GM18505 (cell line): ENCODE results near the gene ADAM15.

Source experiments
- ATAC-seq: cut with Tn5 transposase; IDR thresholded peaks from one replicate; pipeline ENCODE4 v1.9.1; 2021; ENCODE audit not compliant: unreplicated experiment
- POLR2A ChIP-seq: IDR thresholded peaks from 4 replicates; pipeline ENCODE4 v1.6.1; 2011; ENCODE audit warnings: borderline replicate concordance; ENCODE audit not compliant: insufficient read depth, insufficient read length; ENCODE audit errors: extremely low read depth

ADAM15 gene

DNA sequence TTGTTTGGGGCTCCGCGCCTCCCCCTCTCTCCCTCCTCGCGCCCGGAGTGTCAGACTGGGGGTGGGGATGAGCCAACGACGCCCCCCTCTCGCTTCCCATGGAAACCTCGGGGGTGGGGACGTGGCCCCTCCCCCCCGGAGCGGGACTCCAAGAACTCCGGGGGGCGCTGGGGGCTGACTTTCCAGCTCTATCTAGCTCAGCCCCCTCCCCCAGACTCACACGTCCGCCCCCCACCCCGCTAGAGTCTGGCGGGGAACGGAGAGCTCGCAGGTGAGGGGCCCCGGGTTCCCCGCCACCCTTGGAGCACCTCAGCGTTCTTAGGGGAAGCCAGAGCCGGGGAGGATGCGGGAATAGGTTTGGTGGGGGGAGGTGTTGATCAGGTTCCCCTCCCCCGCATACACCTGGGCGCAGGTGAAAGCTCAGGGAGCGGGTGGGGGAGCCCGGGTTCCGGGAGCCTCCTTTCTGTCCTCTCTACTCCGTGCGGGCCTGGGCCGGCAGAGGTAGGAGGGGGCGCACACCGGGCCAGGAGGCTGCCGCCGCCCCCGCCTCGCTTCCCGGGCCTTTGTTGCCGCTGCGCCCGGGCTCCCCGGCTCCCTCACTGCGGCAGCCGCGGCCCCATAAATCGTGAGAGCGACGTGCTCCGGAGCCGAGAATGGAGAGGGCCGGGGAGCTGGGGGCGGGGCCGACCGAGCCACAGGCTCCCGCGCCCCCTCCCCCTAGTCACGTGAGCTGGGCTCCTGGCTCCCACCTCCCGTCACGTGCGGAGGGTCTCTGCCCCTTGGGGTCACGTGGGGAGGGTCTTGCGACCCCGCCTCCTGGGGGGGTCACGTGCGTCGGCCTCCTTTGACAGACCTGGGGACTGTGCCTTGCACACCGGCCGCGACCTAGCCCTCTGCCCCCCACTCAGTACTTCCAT, 29.5 kb downstream of the ADAM15 start:
- TF ChIP-seq POLR2A = no peak
- no peak for ATAC-seq

DNA sequence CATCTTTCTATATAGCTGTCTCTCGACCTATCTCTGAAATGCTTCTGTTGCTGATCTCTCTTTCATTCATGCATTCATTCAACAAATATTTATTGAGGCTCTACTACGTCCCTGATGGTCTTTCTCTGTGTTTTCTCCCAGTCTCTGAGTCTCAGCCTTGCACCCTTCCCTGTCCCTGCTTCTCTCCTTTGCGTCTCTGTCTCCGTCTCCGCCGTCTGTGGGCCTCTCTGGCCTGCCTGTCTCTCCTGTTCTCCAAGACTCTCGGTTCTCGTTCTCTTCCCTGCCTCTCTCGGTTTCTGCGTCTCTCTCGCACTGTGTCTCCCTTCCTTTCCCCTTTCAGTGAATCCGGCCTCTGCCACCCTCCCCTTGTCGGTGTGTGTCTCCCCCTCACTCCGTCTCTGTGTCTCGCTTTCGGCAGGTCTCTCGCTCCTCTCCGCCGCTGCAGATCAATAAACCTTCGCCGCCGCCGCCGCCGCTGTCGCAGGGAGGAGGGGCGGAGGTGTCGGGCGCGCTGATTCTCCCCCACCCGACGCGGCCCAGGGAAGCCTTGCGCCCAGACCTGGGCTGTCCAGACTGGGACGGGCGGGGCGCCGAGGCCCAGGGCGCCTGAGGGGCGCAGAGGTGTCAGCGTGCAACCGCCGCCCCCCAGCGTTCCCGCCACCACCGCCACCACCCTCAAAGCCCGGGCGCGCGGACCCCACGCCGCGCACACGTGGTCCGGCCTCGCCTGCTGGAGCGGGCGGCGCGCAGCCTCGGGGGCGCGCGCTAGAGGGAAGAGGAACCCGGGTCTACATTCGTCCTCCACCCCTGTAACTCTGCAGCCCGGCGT, 30.6 kb downstream of the ADAM15 start:
- no peak for TF ChIP-seq POLR2A
- ATAC-seq = no peak

DNA sequence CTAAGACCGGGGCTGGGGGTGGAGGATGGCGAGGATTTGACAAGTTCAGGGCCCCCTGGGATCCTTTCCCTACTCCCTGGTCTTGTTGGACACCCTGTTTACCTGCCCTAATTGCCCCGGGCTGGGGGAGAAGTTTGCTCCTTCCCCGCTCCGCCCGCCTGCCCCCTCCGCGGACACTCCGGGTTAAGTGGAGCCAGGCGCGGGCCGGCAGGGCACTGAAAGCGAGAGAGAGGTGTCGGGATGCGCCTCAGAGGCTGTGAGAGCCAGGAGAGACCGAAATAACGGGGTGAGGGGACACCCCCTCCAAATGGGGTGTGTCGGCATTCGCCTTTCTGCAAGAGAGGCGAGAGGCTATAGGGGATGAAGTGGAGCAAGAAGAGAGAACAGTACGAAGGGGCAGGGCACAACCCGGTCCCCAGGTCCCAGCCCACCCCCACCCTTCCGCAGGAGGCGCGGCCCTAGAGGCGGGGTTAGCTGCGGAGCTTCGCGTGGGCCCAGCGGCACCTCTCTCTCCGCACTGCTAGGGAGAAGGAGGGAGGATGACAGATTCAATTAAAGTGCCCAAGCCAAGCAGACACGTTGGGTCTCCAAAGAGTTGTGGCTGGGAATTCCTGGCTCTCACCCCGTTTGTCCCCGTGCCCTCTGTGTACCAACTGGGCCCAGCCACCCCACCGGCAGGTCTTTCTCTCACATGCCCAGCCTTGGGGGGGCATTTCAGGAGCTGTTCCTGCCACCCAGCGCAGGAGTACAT, 31.4 kb downstream of the ADAM15 start:
- no peak for TF ChIP-seq POLR2A
- no peak for ATAC-seq

DNA sequence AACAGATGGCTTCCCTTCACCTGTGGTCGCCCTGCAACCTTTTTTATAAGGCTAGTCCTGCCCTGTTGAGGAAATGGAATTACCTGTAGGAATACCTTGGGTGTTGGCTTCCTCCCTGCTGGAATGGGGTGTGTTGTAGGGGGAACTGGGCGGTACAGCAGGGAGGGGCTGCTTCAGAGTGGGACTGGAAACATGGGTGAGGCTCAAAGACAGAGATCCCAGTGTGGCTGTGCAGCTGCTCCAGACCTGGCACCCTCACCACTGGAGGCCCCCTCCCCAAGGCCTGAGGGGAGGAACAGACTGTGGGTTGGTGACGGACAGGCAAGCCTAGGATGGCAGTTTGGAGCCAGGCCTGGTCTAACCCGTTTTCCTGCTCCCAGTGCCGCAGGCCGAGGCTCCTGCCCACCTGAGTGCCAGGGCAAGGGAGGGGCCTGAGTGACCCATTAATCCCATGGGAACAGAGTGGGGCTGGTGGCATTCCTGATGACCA, 32.0 kb downstream of the ADAM15 start:
- TF ChIP-seq POLR2A = no peak
- ATAC-seq = no peak

DNA sequence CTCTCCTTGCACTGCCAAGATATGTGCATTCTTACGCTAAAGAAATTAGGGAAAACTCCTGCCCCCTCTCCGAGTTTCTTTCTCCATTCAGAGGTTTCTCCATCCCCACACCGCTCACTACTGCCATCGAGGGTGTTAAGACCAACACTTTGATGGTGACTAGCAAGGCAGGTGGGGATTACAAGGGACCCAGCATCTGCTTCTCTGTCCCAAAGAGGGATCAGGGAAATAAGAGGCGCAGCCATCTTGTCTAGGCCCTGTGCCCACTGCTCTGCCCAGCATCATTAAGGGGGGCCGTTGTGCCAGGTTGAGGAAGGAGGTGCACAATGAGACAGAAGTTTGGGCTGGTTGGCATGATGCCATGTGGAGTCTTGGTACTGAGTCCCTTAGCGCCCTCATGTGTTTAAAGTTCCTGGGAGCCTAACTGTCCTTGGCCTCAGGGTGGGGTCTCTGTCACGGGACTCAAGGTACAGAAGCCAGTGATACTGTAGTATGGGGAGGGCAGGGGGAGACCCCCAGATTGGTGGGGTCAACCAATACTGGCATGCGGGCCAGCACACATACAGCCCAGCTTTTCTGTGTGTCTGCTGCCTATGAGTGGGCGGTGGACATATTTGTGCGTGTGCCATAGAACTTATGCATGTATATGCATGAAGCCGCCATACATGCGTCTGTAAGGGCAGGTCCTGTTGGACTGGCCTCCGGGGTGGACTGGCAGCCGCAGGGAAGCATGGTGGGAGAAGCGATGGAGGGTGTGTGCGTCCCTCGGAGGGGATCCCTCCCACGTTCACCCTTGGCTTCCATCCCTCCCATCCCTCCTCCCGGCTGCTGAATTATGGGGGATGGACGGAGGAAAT, 33.0 kb downstream of the ADAM15 start:
- no peak for TF ChIP-seq POLR2A
- ATAC-seq = no peak

DNA sequence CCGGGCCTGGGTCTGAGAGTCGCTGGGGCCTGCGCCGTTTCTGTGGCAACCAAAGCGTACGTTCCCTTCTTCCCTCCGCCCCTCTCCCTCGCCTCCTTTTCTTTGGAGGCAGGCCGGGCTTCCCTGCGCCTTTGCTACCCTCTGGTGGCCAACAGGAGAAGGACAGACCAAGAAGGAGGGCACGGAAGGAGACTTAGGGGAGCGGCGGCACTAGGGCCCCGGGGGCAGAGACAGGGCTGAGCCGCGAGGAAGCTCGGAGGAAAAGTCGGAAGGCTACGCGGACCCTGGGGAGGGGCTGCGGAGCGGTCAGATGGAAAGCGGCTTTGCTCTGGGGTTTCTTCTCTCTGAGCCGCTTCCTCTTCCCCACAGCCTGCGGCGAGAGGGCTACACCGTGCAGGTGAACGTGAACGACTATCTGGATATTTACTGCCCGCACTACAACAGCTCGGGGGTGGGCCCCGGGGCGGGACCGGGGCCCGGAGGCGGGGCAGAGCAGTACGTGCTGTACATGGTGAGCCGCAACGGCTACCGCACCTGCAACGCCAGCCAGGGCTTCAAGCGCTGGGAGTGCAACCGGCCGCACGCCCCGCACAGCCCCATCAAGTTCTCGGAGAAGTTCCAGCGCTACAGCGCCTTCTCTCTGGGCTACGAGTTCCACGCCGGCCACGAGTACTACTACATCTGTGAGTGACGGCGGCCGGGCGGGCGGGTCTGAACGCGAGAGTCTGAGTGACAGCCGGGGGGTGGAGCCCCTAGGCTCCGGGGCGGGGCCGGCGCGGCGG, 33.8 kb downstream of the ADAM15 start:
- TF ChIP-seq POLR2A = peak; percentile 42
- ATAC-seq = peak; percentile 56

DNA sequence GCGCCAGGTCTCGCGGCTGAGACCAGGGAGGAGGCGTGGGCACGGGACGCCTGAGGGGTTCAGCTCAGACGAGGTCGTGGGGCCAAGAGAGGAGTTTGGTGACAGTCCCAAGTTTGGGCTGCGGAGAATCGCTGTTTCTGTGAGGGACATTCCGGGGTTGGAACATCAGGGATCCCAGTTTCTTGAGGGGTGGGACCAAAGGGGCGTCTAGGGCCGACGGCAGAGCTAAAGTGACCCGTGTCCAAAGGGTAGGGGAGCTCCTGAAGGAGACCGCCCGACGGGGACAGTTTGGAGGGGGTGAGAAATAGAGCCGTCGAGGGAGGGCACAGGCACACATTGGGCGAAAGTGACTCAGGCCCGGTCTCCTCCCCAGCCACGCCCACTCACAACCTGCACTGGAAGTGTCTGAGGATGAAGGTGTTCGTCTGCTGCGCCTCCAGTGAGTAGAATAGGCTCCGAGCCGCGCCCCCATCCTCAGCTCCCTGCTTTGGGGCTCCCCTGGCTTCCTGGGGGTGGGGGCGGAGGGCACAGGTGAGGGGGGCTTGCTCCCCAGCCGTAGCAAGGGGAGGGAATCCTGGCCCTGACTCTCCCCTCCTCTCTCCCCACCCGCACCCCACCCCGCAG, 34.5 kb downstream of the ADAM15 start:
- TF ChIP-seq POLR2A = no peak
- no peak for ATAC-seq

DNA sequence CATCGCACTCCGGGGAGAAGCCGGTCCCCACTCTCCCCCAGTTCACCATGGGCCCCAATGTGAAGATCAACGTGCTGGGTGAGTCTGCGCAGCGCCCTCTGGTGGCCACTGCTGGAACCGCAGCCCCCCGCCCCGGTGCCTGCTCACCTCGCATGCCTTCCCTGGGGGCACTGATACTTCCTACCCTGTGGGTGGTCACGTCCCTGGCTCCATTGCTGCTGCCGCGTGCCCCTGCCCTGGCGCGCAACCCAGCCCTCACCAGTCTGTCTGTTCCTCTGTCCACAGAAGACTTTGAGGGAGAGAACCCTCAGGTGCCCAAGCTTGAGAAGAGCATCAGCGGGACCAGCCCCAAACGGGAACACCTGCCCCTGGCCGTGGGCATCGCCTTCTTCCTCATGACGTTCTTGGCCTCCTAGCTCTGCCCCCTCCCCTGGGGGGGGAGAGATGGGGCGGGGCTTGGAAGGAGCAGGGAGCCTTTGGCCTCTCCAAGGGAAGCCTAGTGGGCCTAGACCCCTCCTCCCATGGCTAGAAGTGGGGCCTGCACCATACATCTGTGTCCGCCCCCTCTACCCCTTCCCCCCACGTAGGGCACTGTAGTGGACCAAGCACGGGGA, 35.1 kb downstream of the ADAM15 start:
- no peak for ATAC-seq
- no peak for TF ChIP-seq POLR2A

DNA sequence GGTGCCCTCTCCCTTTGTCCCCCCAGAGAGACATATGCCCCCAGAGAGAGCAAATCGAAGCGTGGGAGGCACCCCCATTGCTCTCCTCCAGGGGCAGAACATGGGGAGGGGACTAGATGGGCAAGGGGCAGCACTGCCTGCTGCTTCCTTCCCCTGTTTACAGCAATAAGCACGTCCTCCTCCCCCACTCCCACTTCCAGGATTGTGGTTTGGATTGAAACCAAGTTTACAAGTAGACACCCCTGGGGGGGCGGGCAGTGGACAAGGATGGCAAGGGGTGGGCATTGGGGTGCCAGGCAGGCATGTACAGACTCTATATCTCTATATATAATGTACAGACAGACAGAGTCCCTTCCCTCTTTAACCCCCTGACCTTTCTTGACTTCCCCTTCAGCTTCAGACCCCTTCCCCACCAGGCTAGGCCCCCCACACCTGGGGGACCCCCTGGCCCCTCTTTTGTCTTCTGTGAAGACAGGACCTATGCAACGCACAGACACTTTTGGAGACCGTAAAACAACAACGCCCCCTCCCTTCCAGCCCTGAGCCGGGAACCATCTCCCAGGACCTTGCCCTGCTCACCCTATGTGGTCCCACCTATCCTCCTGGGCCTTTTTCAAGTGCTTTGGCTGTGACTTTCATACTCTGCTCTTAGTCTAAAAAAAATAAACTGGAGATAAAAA, 35.9 kb downstream of the ADAM15 start:
- no peak for ATAC-seq
- no peak for TF ChIP-seq POLR2A
